DOHH2 (cell line): ENCODE measurements around the gene RAB8B.

Experiments
- H3F3A ChIP-seq: fragments of 200-600 bp; sonication (generic), shearing (Covaris generic); 2 replicates; pipeline ENCODE4 v1.6.0; 2016; ENCODE audit warnings: antibody characterized with exemption, mild to moderate bottlenecking; ENCODE audit not compliant: control insufficient read depth, insufficient read depth
- H3K27ac ChIP-seq: fragments of 200-600 bp; sonication (generic); 2 replicates; pipeline ENCODE4 v1.5.1; 2014; ENCODE audit warnings: low read depth, mild to moderate bottlenecking, low read length, moderate library complexity
- H3K27me3 ChIP-seq: fragments of 200-600 bp; sonication (generic); 2 replicates; pipeline ENCODE4 v1.6.1; 2014; ENCODE audit warnings: mild to moderate bottlenecking, low read length, mixed read lengths; ENCODE audit not compliant: control insufficient read depth
- H3K36me3 ChIP-seq: fragments of 200-600 bp; sonication (generic); 2 replicates; pipeline ENCODE4 v1.6.1; 2014; ENCODE audit warnings: mild to moderate bottlenecking, low read length, moderate library complexity, mixed read lengths; ENCODE audit not compliant: control insufficient read depth
- H3K4me1 ChIP-seq: fragments of 200-600 bp; sonication (generic); 2 replicates; pipeline ENCODE4 v1.6.1; 2014; ENCODE audit warnings: mild to moderate bottlenecking, low read length, mixed read lengths; ENCODE audit not compliant: control insufficient read depth
- H3K4me2 ChIP-seq: fragments of 200-600 bp; sonication (generic); 2 replicates; pipeline ENCODE4 v1.6.0; 2014; ENCODE audit warnings: mild to moderate bottlenecking, low read length, moderate library complexity
- H3K4me3 ChIP-seq: fragments of 200-600 bp; sonication (generic); 2 replicates; pipeline ENCODE4 v1.5.1; 2014; ENCODE audit warnings: mild to moderate bottlenecking, low read length, mixed read lengths
- H3K79me2 ChIP-seq: fragments of 200-600 bp; sonication (generic); 2 replicates; pipeline ENCODE4 v1.6.1; 2014; ENCODE audit warnings: mild to moderate bottlenecking, low read length, mixed read lengths; ENCODE audit not compliant: control insufficient read depth
- H3K9me2 ChIP-seq: fragments of 200-600 bp; sonication (generic); replicated peaks from 2 replicates; pipeline ENCODE4 v1.6.1; 2014; ENCODE audit warnings: mild to moderate bottlenecking, low read length, mixed read lengths; ENCODE audit not compliant: control insufficient read depth
- H3K9me3 ChIP-seq: fragments of 200-600 bp; sonication (generic); 2 replicates; pipeline ENCODE4 v1.6.1; 2014; ENCODE audit warnings: antibody characterized with exemption, low read length, mixed read lengths; ENCODE audit not compliant: control insufficient read depth, insufficient read depth
- H4K20me1 ChIP-seq: fragments of 200-600 bp; sonication (generic); 2 replicates; pipeline ENCODE4 v1.6.0; 2014; ENCODE audit warnings: low read depth, mild to moderate bottlenecking, antibody characterized with exemption, low read length, moderate library complexity; ENCODE audit not compliant: control insufficient read depth, insufficient read depth
- EZH2phosphoT487 ChIP-seq: fragments of 200-600 bp; sonication (generic); IDR thresholded peaks from 2 replicates; pipeline ENCODE4 v1.6.1; 2017; ENCODE audit warnings: borderline replicate concordance, mild to moderate bottlenecking, antibody characterized with exemption, low read length, moderate library complexity, mixed read lengths
- TF ChIP-seq, protein P1 (sequence below): fragments of 200-600 bp; sonication (generic); IDR thresholded peaks from one replicate; pipeline ENCODE4 v1.5.1; 2014; ENCODE audit warnings: antibody characterized with exemption, mild to moderate bottlenecking, low read depth, low read length; ENCODE audit not compliant: poor library complexity, severe bottlenecking

The RAB8B gene

DNA sequence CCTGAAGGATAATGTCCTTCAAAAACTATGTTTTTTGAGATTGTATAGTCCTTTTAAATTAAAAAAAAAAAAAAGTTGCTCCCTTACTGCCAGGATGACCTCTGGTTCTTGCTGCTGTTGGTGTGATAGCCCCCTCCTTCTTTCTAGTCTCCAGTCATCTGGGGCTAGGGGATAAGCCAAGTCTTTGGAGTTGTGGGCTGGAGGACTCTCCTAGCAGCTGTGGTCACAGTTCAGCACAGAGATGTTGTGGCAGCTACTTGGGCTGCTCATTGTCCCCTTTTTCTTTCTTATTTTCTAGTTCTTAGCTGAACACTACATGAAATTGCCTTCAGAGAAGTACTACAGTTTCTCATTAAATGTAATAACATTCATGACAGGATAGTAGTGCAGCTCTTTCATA lies 48.8 kb downstream of the RAB8B start:
- TF ChIP-seq, protein P1, sequence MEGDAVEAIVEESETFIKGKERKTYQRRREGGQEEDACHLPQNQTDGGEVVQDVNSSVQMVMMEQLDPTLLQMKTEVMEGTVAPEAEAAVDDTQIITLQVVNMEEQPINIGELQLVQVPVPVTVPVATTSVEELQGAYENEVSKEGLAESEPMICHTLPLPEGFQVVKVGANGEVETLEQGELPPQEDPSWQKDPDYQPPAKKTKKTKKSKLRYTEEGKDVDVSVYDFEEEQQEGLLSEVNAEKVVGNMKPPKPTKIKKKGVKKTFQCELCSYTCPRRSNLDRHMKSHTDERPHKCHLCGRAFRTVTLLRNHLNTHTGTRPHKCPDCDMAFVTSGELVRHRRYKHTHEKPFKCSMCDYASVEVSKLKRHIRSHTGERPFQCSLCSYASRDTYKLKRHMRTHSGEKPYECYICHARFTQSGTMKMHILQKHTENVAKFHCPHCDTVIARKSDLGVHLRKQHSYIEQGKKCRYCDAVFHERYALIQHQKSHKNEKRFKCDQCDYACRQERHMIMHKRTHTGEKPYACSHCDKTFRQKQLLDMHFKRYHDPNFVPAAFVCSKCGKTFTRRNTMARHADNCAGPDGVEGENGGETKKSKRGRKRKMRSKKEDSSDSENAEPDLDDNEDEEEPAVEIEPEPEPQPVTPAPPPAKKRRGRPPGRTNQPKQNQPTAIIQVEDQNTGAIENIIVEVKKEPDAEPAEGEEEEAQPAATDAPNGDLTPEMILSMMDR = no peak
- no peak for TF ChIP-seq EZH2phosphoT487
- H3K27ac ChIP-seq = no peak overlapping the region
- H3K36me3 ChIP-seq = no peaks in the 10 kb centered on the region
- no peaks in the 10 kb centered on the region for H4K20me1 ChIP-seq
- H3K27me3 ChIP-seq = no peaks in the 10 kb centered on the region
- H3K9me3 ChIP-seq = no peaks in the 10 kb centered on the region
- no peaks in the 10 kb centered on the region for H3K9me2 ChIP-seq
- H3K4me2 ChIP-seq = no peak overlapping the region
- peaks cover 19% of the 10 kb centered on the region for H3K79me2 ChIP-seq
- H3K4me1 ChIP-seq = peaks cover 22% of the 10 kb centered on the region
- H3F3A ChIP-seq = no peaks in the 10 kb centered on the region
- no peak overlapping the region for H3K4me3 ChIP-seq

DNA sequence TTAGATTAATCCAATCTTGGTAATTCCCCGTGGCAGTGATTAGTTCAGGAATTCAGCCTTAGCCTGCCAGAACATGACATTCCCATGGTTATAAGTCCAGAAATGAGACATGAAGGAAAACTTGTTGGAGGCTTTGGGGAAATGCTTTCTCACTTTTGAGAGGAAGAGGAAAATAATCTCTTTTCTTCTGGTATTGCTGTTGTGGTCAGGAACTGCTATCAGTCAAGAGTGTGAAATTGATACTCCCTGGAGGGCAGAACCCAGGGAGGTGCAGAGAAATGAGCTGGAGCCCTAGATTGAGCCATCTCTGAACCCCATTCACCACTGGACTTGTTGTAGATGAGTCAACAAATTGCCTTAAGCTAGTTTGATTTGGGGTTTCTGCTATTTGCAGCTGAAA lies 49.4 kb downstream of the RAB8B start:
- TF ChIP-seq, protein P1 = no peak
- no peak for TF ChIP-seq EZH2phosphoT487
- peaks cover 19% of the 10 kb centered on the region for H3K79me2 ChIP-seq
- H3K27ac ChIP-seq = no peak overlapping the region
- no peaks in the 10 kb centered on the region for H3F3A ChIP-seq
- no peaks in the 10 kb centered on the region for H3K9me2 ChIP-seq
- H3K27me3 ChIP-seq = no peaks in the 10 kb centered on the region
- H3K4me2 ChIP-seq = no peak overlapping the region
- peaks cover 22% of the 10 kb centered on the region for H3K4me1 ChIP-seq
- H3K36me3 ChIP-seq = no peaks in the 10 kb centered on the region
- no peaks in the 10 kb centered on the region for H4K20me1 ChIP-seq
- no peak overlapping the region for H3K4me3 ChIP-seq
- H3K9me3 ChIP-seq = no peaks in the 10 kb centered on the region

DNA sequence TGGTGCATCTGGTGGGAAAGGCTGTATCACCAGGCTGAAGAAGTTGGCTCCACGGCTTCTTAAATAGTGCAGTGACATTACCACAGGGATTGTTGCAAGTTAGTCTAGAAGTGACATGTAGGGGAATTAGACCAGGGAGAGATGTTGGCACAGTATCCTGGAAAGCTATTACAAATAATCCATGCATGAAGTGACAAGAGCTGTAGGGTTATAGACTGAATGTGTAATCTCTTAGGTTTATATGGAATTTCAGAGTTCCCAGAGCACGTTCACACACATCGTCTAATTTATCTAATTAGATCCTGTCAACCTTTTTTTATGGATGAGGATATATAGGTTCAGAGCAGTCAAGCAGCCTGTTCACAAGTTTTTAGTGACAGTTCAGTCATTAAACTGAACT lies 50.7 kb downstream of the RAB8B start:
- no peaks in the 10 kb centered on the region for H3K27me3 ChIP-seq
- no peak for TF ChIP-seq EZH2phosphoT487
- TF ChIP-seq, protein P1 = no peak
- peaks cover 27% of the 10 kb centered on the region for H3K4me1 ChIP-seq
- H3K4me2 ChIP-seq = no peak overlapping the region
- no peaks in the 10 kb centered on the region for H3K9me2 ChIP-seq
- peaks cover 19% of the 10 kb centered on the region; the same call in 1 of the 2 replicates for H3K79me2 ChIP-seq
- no peak overlapping the region for H3K4me3 ChIP-seq
- peaks cover 7% of the 10 kb centered on the region; the same call in 1 of the 2 replicates for H3K36me3 ChIP-seq
- H3F3A ChIP-seq = no peaks in the 10 kb centered on the region
- no peak overlapping the region for H3K27ac ChIP-seq
- no peaks in the 10 kb centered on the region for H3K9me3 ChIP-seq
- H4K20me1 ChIP-seq = no peaks in the 10 kb centered on the region
